H9 (cell line): Measurements from ENCODE around the gene ZNF652. TPM values are rescaled to one million over a fixed set of nuclear protein-coding genes. Genes with fewer than 3 reads are reported as not detected.

Experiments used
- DNase-seq: peaks from one replicate; pipeline ENCODE4 v3.0.0-alpha.2; 2017
- H2AFZ ChIP-seq: one replicate; pipeline ENCODE4 v1.6.1; 2013; ENCODE audit warnings: mild to moderate bottlenecking, low read length, control low read depth, moderate library complexity
- H2AK5ac ChIP-seq: 2 replicates; pipeline ENCODE4 v1.6.1; 2013; ENCODE audit warnings: low read length, control low read depth, mixed read lengths; ENCODE audit not compliant: insufficient read length
- H2BK120ac ChIP-seq: one replicate; pipeline ENCODE4 v1.6.1; 2013; ENCODE audit warnings: low read depth, mild to moderate bottlenecking, low read length, control low read depth, inconsistent platforms; ENCODE audit not compliant: poor library complexity, severe bottlenecking
- H2BK12ac ChIP-seq: 2 replicates; pipeline ENCODE4 v1.6.1; 2013; ENCODE audit warnings: low read length, control low read depth, mixed read lengths, low read depth; ENCODE audit not compliant: insufficient read length
- H2BK15ac ChIP-seq: 2 replicates; pipeline ENCODE4 v1.6.1; 2013; ENCODE audit warnings: low read depth, low read length, control low read depth
- H2BK20ac ChIP-seq: one replicate; pipeline ENCODE4 v1.6.1; 2013; ENCODE audit warnings: low read depth, mild to moderate bottlenecking, low read length, control low read depth, inconsistent platforms; ENCODE audit not compliant: poor library complexity, severe bottlenecking
- H2BK5ac ChIP-seq: 2 replicates; pipeline ENCODE4 v1.6.1; 2013; ENCODE audit warnings: low read length, control low read depth, mixed read lengths; ENCODE audit not compliant: insufficient read length
- H3K14ac ChIP-seq: 2 replicates; pipeline ENCODE4 v1.6.1; 2013; ENCODE audit warnings: low read length, control low read depth; ENCODE audit not compliant: insufficient read depth
- H3K18ac ChIP-seq: 2 replicates; pipeline ENCODE4 v1.6.1; 2013; ENCODE audit warnings: low read depth, mild to moderate bottlenecking, mixed read lengths, low read length, control low read depth; ENCODE audit not compliant: insufficient read length
- H3K23ac ChIP-seq: 2 replicates; pipeline ENCODE4 v1.6.1; 2013; ENCODE audit warnings: low read length, control low read depth, mixed read lengths, low read depth; ENCODE audit not compliant: insufficient read length
- H3K23me2 ChIP-seq: 2 replicates; pipeline ENCODE4 v1.6.1; 2013; ENCODE audit warnings: low read depth, mild to moderate bottlenecking, mixed read lengths, low read length, control low read depth; ENCODE audit not compliant: insufficient read length, poor library complexity, severe bottlenecking
- H3K27ac ChIP-seq: 2 replicates; pipeline ENCODE4 v1.5.1; 2013; ENCODE audit warnings: low read length, control low read depth, mixed read lengths, low read depth; ENCODE audit not compliant: insufficient read length
- H3K27me3 ChIP-seq: 2 replicates; pipeline ENCODE4 v1.6.1; 2013; ENCODE audit warnings: low read length, control low read depth, inconsistent platforms; ENCODE audit not compliant: insufficient read depth
- H3K4ac ChIP-seq: 2 replicates; pipeline ENCODE4 v1.6.1; 2013; ENCODE audit warnings: low read depth, mild to moderate bottlenecking, control low read depth, inconsistent platforms, low read length, moderate library complexity
- H3K4me1 ChIP-seq: 2 replicates; pipeline ENCODE4 v1.6.1; 2013; ENCODE audit warnings: low read length, control low read depth, inconsistent platforms; ENCODE audit not compliant: insufficient read depth
- H3K4me2 ChIP-seq: 2 replicates; pipeline ENCODE4 v1.6.1; 2013; ENCODE audit warnings: low read length, control low read depth, mixed read lengths; ENCODE audit not compliant: insufficient read length, insufficient read depth
- H3K56ac ChIP-seq: 2 replicates; pipeline ENCODE4 v1.6.1; 2013; ENCODE audit warnings: low read depth, mild to moderate bottlenecking, mixed read lengths, low read length, control low read depth; ENCODE audit not compliant: insufficient read length
- H3K79me1 ChIP-seq: 2 replicates; pipeline ENCODE4 v1.6.1; 2013; ENCODE audit warnings: low read depth, mild to moderate bottlenecking, moderate library complexity, low read length, control low read depth, inconsistent platforms; ENCODE audit not compliant: insufficient read depth, poor library complexity, severe bottlenecking
- H3K79me2 ChIP-seq: 2 replicates; pipeline ENCODE4 v1.6.1; 2013; ENCODE audit warnings: low read length, control low read depth, inconsistent platforms; ENCODE audit not compliant: insufficient read depth
- H3K9ac ChIP-seq: 2 replicates; pipeline ENCODE4 v1.6.1; 2013; ENCODE audit warnings: low read length, control low read depth, mixed read lengths; ENCODE audit not compliant: insufficient read length; ENCODE audit errors: extremely low read depth
- H3K9me3 ChIP-seq: one replicate; pipeline ENCODE4 v1.6.1; 2013; ENCODE audit warnings: low read depth, low read length, inconsistent platforms; ENCODE audit not compliant: control insufficient read depth
- H3T11ph ChIP-seq: one replicate; pipeline ENCODE4 v1.6.1; 2013; ENCODE audit warnings: mild to moderate bottlenecking, low read length, control low read depth, inconsistent platforms
- H4K20me1 ChIP-seq: one replicate; pipeline ENCODE4 v1.6.1; 2013; ENCODE audit not compliant: control insufficient read depth, insufficient read length, insufficient read depth
- H4K5ac ChIP-seq: 2 replicates; pipeline ENCODE4 v1.6.1; 2013; ENCODE audit warnings: low read depth, mild to moderate bottlenecking, mixed read lengths, low read length, control low read depth; ENCODE audit not compliant: insufficient read length
- H4K8ac ChIP-seq: replicated peaks from 2 replicates; pipeline ENCODE4 v1.6.1; 2013; ENCODE audit warnings: low read length, control low read depth, mixed read lengths, low read depth; ENCODE audit not compliant: insufficient read length
- H4K91ac ChIP-seq: 2 replicates; pipeline ENCODE4 v1.6.1; 2013; ENCODE audit warnings: low read depth, mild to moderate bottlenecking, moderate library complexity, mixed read lengths, low read length, control low read depth; ENCODE audit not compliant: insufficient read length
- H3K27ac Mint-ChIP-seq, 3 experiments: 2 replicates in 2 of 3; 3 replicates in 1 of 3; pipeline ENCODE4 v1.8.0; 2020 to 2021; ENCODE audit warnings: mixed read lengths in 3 of 3, mild to moderate bottlenecking in 1 of 3, moderate library complexity in 1 of 3
- H3K27me3 Mint-ChIP-seq: 2 replicates; pipeline ENCODE4 v1.8.0; 2021; ENCODE audit warnings: low read depth, mild to moderate bottlenecking, moderate library complexity, mixed read lengths
- H3K36me3 Mint-ChIP-seq, 3 experiments: 2 replicates in 2 of 3; 3 replicates in 1 of 3; pipeline ENCODE4 v1.8.0; 2020 to 2021; ENCODE audit warnings: low read depth in 3 of 3, mixed read lengths in 3 of 3; ENCODE audit not compliant: insufficient read depth in 1 of 3
- H3K4me1 Mint-ChIP-seq, 2 experiments: 2 replicates each; pipeline ENCODE4 v1.8.0; 2020; ENCODE audit warnings: mixed read lengths in 2 of 2
- H3K4me3 Mint-ChIP-seq, 2 experiments: 2 replicates in 1 of 2; 3 replicates in 1 of 2; pipeline ENCODE4 v1.8.0; 2020 to 2021; ENCODE audit warnings: mild to moderate bottlenecking in 2 of 2, mixed read lengths in 2 of 2, moderate library complexity in 1 of 2
- H3K9me3 Mint-ChIP-seq, 2 experiments: 2 replicates in 1 of 2; 3 replicates in 1 of 2; pipeline ENCODE4 v1.8.0; 2020; ENCODE audit warnings: mild to moderate bottlenecking in 2 of 2, mixed read lengths in 2 of 2, moderate library complexity in 1 of 2
- CTCF ChIP-seq: fragments of 200-600 bp; sonication (generic); conservative IDR thresholded peaks from 3 replicates; pipeline ENCODE4 v1.8.0; 2021; ENCODE audit warnings: antibody characterized with exemption, mild to moderate bottlenecking
- WGBS: extraction: QIAGEN DNeasy Blood & Tissue Kit; methylation state at CpG from one replicate; pipeline ENCODE4 v1.1.7; 2013; ENCODE audit warnings: missing lambda C conversion rate, low lambda C conversion rate, mixed read lengths; ENCODE audit not compliant: insufficient read length; ENCODE audit errors: extremely low coverage; 5-methylcytosine and 5-hydroxymethylcytosine counted together
- total RNA-seq: library from RNA; stranded (reverse); gene quantifications from 2 replicates; pipeline ENCODE4 v1.2.1, GENCODE V29; 2021

ZNF652 gene
- total RNA-seq, 1 experiment from 2014 or later, result 33.6 TPM

GRCh38 chr17:49386373-49386772, 24.3 kb upstream of the ZNF652 start:
- H3K4me3 Mint-ChIP-seq, result no peak overlapping the region
- H3K9me3 Mint-ChIP-seq, result no peaks in the 10 kb centered on the region
- Histone ChIP-seq H3T11ph (no peak overlapping the region), H2BK12ac (no peak overlapping the region), H2AFZ (no peak overlapping the region), H3K23me2 (no peaks in the 10 kb centered on the region), H2BK15ac (no peak overlapping the region), H3K23ac (no peak overlapping the region), H3K4ac (no peak overlapping the region), H4K8ac (no peak overlapping the region), H3K4me1 (no peaks in the 10 kb centered on the region), H4K5ac (no peak overlapping the region), H2BK20ac (no peak overlapping the region), H3K4me2 (no peak overlapping the region), H2AK5ac (no peak overlapping the region), H3K79me1 (no peaks in the 10 kb centered on the region), H2BK120ac (no peak overlapping the region), H4K20me1 (no peaks in the 10 kb centered on the region), H3K9ac (no peak overlapping the region), H3K79me2 (no peaks in the 10 kb centered on the region), H4K91ac (no peak overlapping the region), H3K14ac (no peak overlapping the region), H3K27ac (no peak overlapping the region), H3K9me3 (no peaks in the 10 kb centered on the region), H2BK5ac (no peak overlapping the region), H3K18ac (no peak overlapping the region), H3K27me3 (no peaks in the 10 kb centered on the region), H3K56ac (no peak overlapping the region)
- peaks cover 0 to 8% of the 10 kb centered on the region in 2 experiments; a peak in 1 of 4 replicates for H3K4me1 Mint-ChIP-seq
- no peak for DNase-seq
- peaks cover 2% of the 10 kb centered on the region for H3K27me3 Mint-ChIP-seq
- WGBS, result no CpG with 5 or more reads among the region's 10 CpGs
- TF ChIP-seq CTCF, result no peak
- no peak overlapping the region; a peak in 1 of 7 replicates for H3K27ac Mint-ChIP-seq
- no peaks in the 10 kb centered on the region for H3K36me3 Mint-ChIP-seq
